PFSK-1 (cell line): Measurements from ENCODE around the gene ALPK3.

ENCODE experiments used
- POLR2AphosphoS5 ChIP-seq: IDR thresholded peaks from 2 replicates; pipeline ENCODE4 v1.6.1; 2012; ENCODE audit warnings: low read depth, mild to moderate bottlenecking, control low read depth, low read length, moderate library complexity
- SIN3A ChIP-seq: IDR thresholded peaks from 2 replicates; pipeline ENCODE4 v1.6.1; 2012; ENCODE audit warnings: mild to moderate bottlenecking, low read length, moderate library complexity, borderline replicate concordance; ENCODE audit not compliant: insufficient read depth

DNA sequence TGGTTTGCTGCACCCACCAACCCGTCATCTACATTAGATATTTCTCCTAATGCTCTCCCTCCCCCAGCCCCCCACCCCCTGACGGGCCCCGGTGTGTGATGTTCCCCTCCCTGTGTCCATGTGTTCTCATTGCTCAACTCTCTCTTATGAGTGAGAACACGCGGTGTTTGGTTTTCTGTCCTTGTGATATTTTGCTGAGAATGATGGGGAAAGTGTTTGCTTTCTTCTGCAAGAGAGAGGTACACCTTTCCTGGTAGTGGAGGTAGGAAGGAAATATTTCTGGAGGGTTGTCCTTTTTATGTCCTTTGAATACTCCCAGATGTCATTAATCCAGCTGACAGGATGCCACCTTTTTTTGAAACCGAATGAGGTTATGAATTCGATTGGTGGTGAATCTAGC lies 56.8 kb downstream of the ALPK3 start:
- TF ChIP-seq SIN3A (no peak), POLR2AphosphoS5 (no peak)
